HepG2 (cell line): ENCODE data around the gene METTL6. TPM values are rescaled to one million over a fixed set of nuclear protein-coding genes. Genes with fewer than 3 reads are reported as not detected.

Source experiments
- ATAC-seq: fragments of 200-7000 bp; cut with Tn5 transposase; 3 replicates; pipeline ENCODE4 v1.9.1; 2020; ENCODE audit warnings: mild to moderate bottlenecking, moderate library complexity
- BruUV-seq: library from RNA; stranded (reverse); fragments of 400-500 nt; replicated peaks from 2 replicates; lab custom pipeline; 2021; lab: Mats Ljungman, UMichigan
- CTCF ChIA-PET: fragments of 300-600 bp; formaldehyde crosslinking; extraction: SDS; loops from one replicate; lab custom pipeline; 2021; ENCODE audit warnings: low total read pairs, inconsistent platforms, low intra/inter-chr PET ratio; lab: Yijun Ruan, JAX
- POLR2A ChIA-PET: fragments of 350-600 bp; sonication (Branson Sonifier 250); formaldehyde crosslinking; loops from one replicate; lab custom pipeline; 2020; ENCODE audit warnings: antibody characterized with exemption, inconsistent platforms; lab: Yijun Ruan, JAX
- DNase-seq: peaks from one replicate; pipeline ENCODE4 v3.0.0-alpha.2; 2015; ENCODE audit warnings: low spot score
- FAIRE-seq: peaks from 3 replicates; lab custom pipeline; 2011; peaks lifted over from hg19 to GRCh38; lab: Jason Lieb, UNC
- H2AFZ ChIP-seq: one replicate; pipeline ENCODE4 v1.6.1; 2011; ENCODE audit warnings: low read length, inconsistent platforms
- H3K27ac ChIP-seq: fragments of 300-600 bp; 3 replicates; pipeline ENCODE4 v1.8.0; 2011; ENCODE audit warnings: mixed run types, mild to moderate bottlenecking, mixed read lengths, low read length, inconsistent platforms; ENCODE audit not compliant: insufficient read depth; ENCODE audit errors: extremely low read length
- H3K27me3 ChIP-seq, 2 experiments: fragments of 200-600 bp in 1 of 2; 2 replicates in 1 of 2; 3 replicates in 1 of 2; pipeline versions ENCODE4 v1.6.0 to v1.8.0; 2011; ENCODE audit warnings: low read length in 2 of 2, mild to moderate bottlenecking in 2 of 2, moderate library complexity in 2 of 2, inconsistent platforms in 1 of 2; ENCODE audit not compliant: insufficient read depth in 2 of 2, control insufficient read depth in 1 of 2
- H3K36me3 ChIP-seq, 2 experiments: fragments of 200-600 bp in 1 of 2; replicated peaks in 1 of 2; 2 replicates in 1 of 2; 3 replicates in 1 of 2; pipeline versions ENCODE4 v1.5.1 to v1.8.0; 2011; ENCODE audit warnings: low read length in 2 of 2, inconsistent platforms in 1 of 2; ENCODE audit not compliant: insufficient read depth in 2 of 2, control insufficient read depth in 1 of 2
- H3K4me1 ChIP-seq: 2 replicates; pipeline ENCODE4 v1.5.1; 2012; ENCODE audit warnings: low read length, inconsistent platforms; ENCODE audit not compliant: insufficient read depth
- H3K4me2 ChIP-seq: 2 replicates; pipeline ENCODE4 v1.6.0; 2011; ENCODE audit warnings: low read depth, low read length, inconsistent platforms
- H3K4me3 ChIP-seq, 3 experiments: fragments of 200-600 bp in 1 of 3; sonication (generic), shearing (Covaris generic) in 1 of 3; replicated peaks in 1 of 3; 2 replicates each; pipeline ENCODE4 v1.5.1; 2011 to 2016; ENCODE audit warnings: low read length in 3 of 3, inconsistent platforms in 2 of 3, low read depth in 2 of 3, mild to moderate bottlenecking in 2 of 3, control low read depth in 1 of 3, mixed read lengths in 1 of 3; ENCODE audit not compliant: insufficient read depth in 1 of 3
- H3K79me2 ChIP-seq: one replicate; pipeline ENCODE4 v1.6.1; 2011; ENCODE audit warnings: low read length, inconsistent platforms; ENCODE audit not compliant: insufficient read depth
- H3K9ac ChIP-seq: 2 replicates; pipeline ENCODE4 v1.6.0; 2011; ENCODE audit warnings: mild to moderate bottlenecking, low read depth, low read length, inconsistent platforms; ENCODE audit not compliant: insufficient read depth
- H3K9me3 ChIP-seq: 2 replicates; pipeline ENCODE4 v1.5.1; 2012; ENCODE audit warnings: mild to moderate bottlenecking, low read length
- H4K20me1 ChIP-seq: 2 replicates; pipeline ENCODE4 v1.6.0; 2011; ENCODE audit warnings: inconsistent platforms, mild to moderate bottlenecking, low read length, moderate library complexity; ENCODE audit not compliant: insufficient read depth
- AHR ChIP-seq: IDR thresholded peaks from 2 replicates; pipeline ENCODE4 v1.6.1; 2018; ENCODE audit warnings: missing genetic modification reagents, missing compliant biosample characterization
- ATF5 ChIP-seq: sonication (generic); formaldehyde crosslinking; IDR thresholded peaks from 2 replicates; pipeline ENCODE4 v1.4.0; 2020; ENCODE audit warnings: mild to moderate bottlenecking, low read depth, missing genetic modification reagents
- DMAP1 ChIP-seq: IDR thresholded peaks from 2 replicates; pipeline ENCODE4 v1.6.1; 2016
- NFATC3 ChIP-seq: sonication (generic); formaldehyde crosslinking; IDR thresholded peaks from 2 replicates; pipeline ENCODE4 v1.5.1; 2020; ENCODE audit warnings: mild to moderate bottlenecking, missing genetic modification reagents
- PPARG ChIP-seq: conservative IDR thresholded peaks from 2 replicates; pipeline ENCODE4 v1.6.1; 2016; ENCODE audit warnings: missing biosample characterization, missing genetic modification reagents
- PRPF4 ChIP-seq: fragments of 200-400 bp; formaldehyde crosslinking; IDR thresholded peaks from 2 replicates; pipeline ENCODE4 v1.6.1; 2016; ENCODE audit warnings: low read length, low read depth; ENCODE audit not compliant: poor library complexity, severe bottlenecking
- ZNF121 ChIP-seq: sonication (generic); formaldehyde crosslinking; IDR thresholded peaks from 2 replicates; pipeline ENCODE4 v1.5.0; 2020; ENCODE audit warnings: mild to moderate bottlenecking, missing genetic modification reagents
- WGBS: methylation state at CpG from one replicate; pipeline ENCODE4 v1.1.6; 2017; ENCODE audit warnings: low lambda C conversion rate; 5-methylcytosine and 5-hydroxymethylcytosine counted together
- in situ Hi-C: cut with HindIII; loops from 2 replicates; pipeline ENCODE4 v1.10.0; 2017; ENCODE audit warnings: low pct_unique_long_range_greater_than_20kb; ENCODE audit not compliant: extremely low pct_ligation_motif_present
- intact Hi-C: fragments of 100-400 bp; cut with micrococcal nuclease; formaldehyde crosslinking; loops from one replicate; pipeline ENCODE4 v1.10.0; 2022; ENCODE audit not compliant: unreplicated experiment
- polyA plus RNA-seq, 8 experiments: library from polyadenylated mRNA; depleted of rRNA in 3 of 8; stranded (reverse) in 7 of 8; unstranded in 1 of 8; fragments of >200 nt; fragmentation: Illumina TruSeq in 4 of 8; extraction: Trizol in 4 of 8; gene quantifications; 2 replicates each; pipeline versions ENCODE4 v1.2.1 to v1.2.3, GENCODE V29; 2011 to 2016; ENCODE audit warnings: low read depth in 4 of 8, missing spikeins in 1 of 8, mixed read lengths in 1 of 8; ENCODE audit not compliant: insufficient read depth in 1 of 8
- total RNA-seq, 5 experiments: library from RNA; depleted of rRNA; stranded (reverse); fragments of >200 nt; fragmentation: Illumina TruSeq; extraction: Trizol; gene quantifications; 2 replicates each; pipeline ENCODE4 v1.2.3, GENCODE V29; 2016; ENCODE audit warnings: low read depth in 1 of 5

The METTL6 gene
- total and polyA plus RNA-seq, 2 of the 13 experiments (the other 11 are each of a cell fraction or from before 2014, with no cell fraction given): 17.2 to 29.4 TPM

GRCh38 chr3:15430624-15431023 lies 3.3 kb upstream of the METTL6 start:
- ATAC-seq (no peak), DNase-seq (no peak), FAIRE-seq (no peak)
- H3K27ac ChIP-seq: no peak overlapping the region
- CTCF ChIA-PET: no interaction called here
- peaks cover 63% of the 10 kb centered on the region for H3K79me2 ChIP-seq
- 100% methylated on average over 1 of the region's 1 CpG for WGBS
- intact Hi-C loops (no loop called here), in situ Hi-C loops (no loop called here)
- peaks cover 35% of the 10 kb centered on the region for H3K4me1 ChIP-seq
- no peak overlapping the region for H2AFZ ChIP-seq
- BruUV-seq: no TSS peak
- TF ChIP-seq NFATC3 (CRISPR knock-in tag): no peak
- no peak for TF ChIP-seq PRPF4
- TF ChIP-seq AHR (CRISPR knock-in tag): no peak
- no peak for TF ChIP-seq DMAP1 (CRISPR knock-in tag)
- no peak for TF ChIP-seq PPARG (CRISPR knock-in tag)
- no peaks in the 10 kb centered on the region for H3K9me3 ChIP-seq
- no peak overlapping the region for H3K4me3 ChIP-seq
- H3K36me3 ChIP-seq: peaks cover 12 to 45% of the 10 kb centered on the region in 2 experiments
- no peak overlapping the region for H3K9ac ChIP-seq
- peaks cover 4% of the 10 kb centered on the region; the same call in 1 of the 2 replicates for H4K20me1 ChIP-seq
- no peak overlapping the region for H3K4me2 ChIP-seq
- POLR2A ChIA-PET: no interaction called here
- peaks cover 0 to 5% of the 10 kb centered on the region in 2 experiments; a peak in 1 of 5 replicates for H3K27me3 ChIP-seq

- intact Hi-C loops: no loop called here
- Histone ChIP-seq H3K27ac (no peak overlapping the region), H3K4me2 (peak overlapping the region; percentile 92), H3K4me3 (peak overlapping the region; percentile 91 to 99 (median 97); a peak in 5 of 6 replicates), H3K27me3 (peaks cover 0 to 5% of the 10 kb centered on the region in 2 experiments; a peak in 1 of 5 replicates), H3K36me3 (peaks cover 5 to 33% of the 10 kb centered on the region in 2 experiments), H3K9ac (peak overlapping the region; percentile 93; the same call in 1 of the 2 replicates)
- 75% methylated on average over 6 of the region's 6 CpGs for WGBS
- peak; percentile 90 for TF ChIP-seq ZNF121
- TF ChIP-seq ATF5: no peak
- TF ChIP-seq, all 625 proteins: peak for 1
- Histone ChIP-seq H4K20me1 (peaks cover 4% of the 10 kb centered on the region; the same call in 1 of the 2 replicates), H2AFZ (no peak overlapping the region), H3K9me3 (no peaks in the 10 kb centered on the region), H3K79me2 (peaks cover 68% of the 10 kb centered on the region), H3K4me1 (peaks cover 37% of the 10 kb centered on the region)
- in situ Hi-C loops: loop anchor here (5.0 kb wide), 1 partner anchor 128 kb away; no protein-coding TSS in a partner anchor
- FAIRE-seq (no peak), DNase-seq (no peak), ATAC-seq (no peak)
- POLR2A ChIA-PET: no interaction called here
- CTCF ChIA-PET: no interaction called here
- no TSS peak for BruUV-seq
These were observed 1.7 kb upstream of the METTL6 start for GRCh38 chr3:15429080-15429479.
